HG03196 (cell line): ENCODE results near the gene TNFSF10.
A peak's percentile ranks its signal among the peaks of the same experiment; 100 is the strongest.
"Not testable (repeated sequence)": the region's sequence is repeated elsewhere in the genome, so short reads cannot be mapped to it uniquely, and the experiment has no call there.

Experiments
- ATAC-seq: cut with Tn5 transposase; IDR thresholded peaks from one replicate; pipeline ENCODE4 v1.9.1; 2021; ENCODE audit not compliant: unreplicated experiment

TNFSF10 gene

DNA sequence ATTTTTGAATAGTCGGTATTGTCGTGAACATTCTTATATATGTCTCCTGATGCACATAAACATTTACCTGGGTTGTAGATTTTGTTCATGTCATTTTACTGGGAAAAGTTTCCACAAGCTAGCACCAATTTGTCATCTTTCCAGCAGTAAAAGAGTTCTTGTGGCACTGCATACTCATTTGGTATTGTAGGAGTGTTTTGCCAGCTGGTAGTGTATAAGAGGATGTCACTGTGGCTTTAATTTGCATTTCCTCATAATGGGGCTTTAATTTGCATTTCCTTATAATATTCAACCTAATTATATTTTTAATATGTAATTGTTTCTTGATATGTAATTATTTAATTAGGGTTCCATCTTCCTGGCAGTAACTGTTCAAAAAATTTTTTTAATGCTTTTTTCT, 21.2 kb upstream of the TNFSF10 start:
- no peak for ATAC-seq

DNA sequence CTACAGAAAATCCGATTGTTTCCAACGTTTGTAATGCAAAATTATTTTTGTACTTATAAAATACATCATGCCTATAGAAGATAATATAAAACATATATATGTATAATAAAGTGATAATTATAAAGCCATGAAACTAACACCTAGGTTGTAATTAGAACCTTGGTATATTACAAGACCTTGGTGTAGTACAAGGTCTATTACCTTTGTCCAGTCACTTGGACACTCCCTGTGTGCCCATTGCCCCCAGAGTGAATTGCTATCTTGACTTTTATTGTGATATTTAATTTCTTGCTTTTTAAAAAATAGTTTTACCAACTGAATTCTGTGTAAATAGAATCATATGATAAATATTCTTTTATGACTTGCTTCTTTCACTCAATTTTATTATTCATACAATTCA, 20.7 kb upstream of the TNFSF10 start:
- ATAC-seq = no peak

DNA sequence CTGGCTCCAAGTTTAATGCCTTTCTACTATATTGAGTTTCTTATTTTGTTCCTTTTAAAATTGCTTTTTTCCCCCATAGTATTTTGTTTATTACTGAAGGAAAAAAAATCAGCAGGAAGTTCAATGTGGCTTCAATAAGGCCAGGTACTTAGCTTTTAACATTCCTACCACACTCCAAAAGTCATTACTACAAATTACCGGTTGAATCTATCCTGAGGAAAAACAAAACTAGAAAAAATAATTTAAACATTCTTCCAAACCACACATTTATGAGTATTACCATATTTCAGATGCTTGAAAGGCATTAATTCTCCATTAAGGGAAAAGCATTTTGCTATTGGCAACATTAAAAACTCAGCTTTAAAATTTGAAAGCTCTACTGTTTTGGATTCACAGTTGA, 20.2 kb upstream of the TNFSF10 start:
- ATAC-seq = no peak

DNA sequence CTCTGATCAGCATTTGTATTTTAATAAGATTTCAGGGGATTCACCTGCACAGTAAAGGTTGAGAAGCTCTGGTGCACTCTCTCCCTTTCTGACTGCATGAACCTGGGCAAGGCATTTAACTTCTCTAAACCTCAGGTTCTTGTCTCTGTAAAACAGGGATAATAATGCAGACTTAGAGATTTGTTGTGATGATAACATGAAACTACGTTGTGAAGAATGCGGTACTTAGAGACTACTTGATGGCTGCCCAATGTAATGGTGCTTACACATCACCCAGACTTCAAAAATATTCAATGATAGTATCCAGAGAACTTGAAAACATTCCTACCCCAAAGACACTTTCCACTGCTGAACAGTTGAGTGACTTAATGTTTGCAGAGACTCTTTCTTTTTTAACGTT, 19.8 kb upstream of the TNFSF10 start:
- no peak for ATAC-seq

DNA sequence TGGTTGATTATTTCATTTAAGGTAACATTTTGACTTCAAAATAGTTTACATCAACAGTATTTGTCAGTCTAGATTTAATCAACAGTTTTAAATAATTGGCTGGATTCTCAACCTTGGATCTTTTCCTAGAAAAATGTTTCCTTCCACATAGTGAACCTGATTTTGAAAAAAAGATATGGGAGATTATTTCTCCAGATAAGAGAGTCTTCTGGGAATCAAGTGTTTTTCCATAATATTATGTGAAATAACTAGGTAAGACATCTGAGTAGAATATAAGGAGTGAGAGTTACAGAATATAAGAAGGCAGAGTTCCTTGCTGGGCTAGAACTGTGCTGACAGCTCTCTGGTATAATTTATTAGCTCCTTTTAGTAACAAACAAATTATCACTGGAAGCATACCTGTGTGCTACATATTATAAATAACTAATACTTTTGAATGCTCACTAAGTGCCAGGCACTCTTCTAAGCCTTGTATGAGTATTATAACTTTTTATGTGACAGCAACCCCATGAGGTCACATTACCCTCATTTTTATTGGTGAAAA, 18.8 kb upstream of the TNFSF10 start:
- ATAC-seq = no peak

DNA sequence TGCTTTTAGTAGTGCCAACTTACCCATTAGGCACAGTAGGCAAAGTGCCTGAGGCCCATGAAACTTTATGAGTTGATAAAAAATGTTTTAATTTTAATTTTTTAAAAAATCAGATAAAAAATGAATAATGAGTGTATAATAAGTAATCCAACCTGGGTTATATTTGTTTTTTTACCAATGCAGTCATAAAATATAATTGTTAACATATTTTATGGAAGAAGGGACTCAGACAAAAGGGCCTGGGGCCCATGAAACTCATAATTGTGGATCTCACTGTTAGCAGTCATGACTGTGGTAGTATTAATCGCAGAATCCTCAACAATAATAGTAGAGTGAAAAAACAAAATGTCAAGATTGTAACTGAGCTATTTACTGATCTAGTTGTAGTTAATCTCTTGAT, 16.8 kb upstream of the TNFSF10 start:
- no peak for ATAC-seq

DNA sequence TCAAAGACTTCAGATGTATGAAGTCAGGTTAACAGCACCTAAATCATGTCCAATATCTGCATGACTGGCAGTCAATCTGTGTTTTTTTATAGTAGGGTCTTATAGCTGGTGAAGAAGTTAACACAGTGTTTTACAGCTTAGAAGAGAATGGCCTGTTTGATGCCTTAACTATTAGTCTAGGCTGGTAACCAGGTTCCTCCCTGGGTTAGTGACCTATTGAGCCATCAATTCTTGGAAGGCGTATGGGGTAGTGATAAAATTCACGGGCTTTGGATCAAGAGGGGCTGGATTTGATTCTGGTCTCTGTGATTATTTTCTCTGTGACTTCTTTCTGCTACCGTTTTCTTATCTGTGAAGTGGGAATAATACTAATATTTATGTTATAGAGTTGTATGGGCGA, 16.0 kb upstream of the TNFSF10 start:
- no peak for ATAC-seq

DNA sequence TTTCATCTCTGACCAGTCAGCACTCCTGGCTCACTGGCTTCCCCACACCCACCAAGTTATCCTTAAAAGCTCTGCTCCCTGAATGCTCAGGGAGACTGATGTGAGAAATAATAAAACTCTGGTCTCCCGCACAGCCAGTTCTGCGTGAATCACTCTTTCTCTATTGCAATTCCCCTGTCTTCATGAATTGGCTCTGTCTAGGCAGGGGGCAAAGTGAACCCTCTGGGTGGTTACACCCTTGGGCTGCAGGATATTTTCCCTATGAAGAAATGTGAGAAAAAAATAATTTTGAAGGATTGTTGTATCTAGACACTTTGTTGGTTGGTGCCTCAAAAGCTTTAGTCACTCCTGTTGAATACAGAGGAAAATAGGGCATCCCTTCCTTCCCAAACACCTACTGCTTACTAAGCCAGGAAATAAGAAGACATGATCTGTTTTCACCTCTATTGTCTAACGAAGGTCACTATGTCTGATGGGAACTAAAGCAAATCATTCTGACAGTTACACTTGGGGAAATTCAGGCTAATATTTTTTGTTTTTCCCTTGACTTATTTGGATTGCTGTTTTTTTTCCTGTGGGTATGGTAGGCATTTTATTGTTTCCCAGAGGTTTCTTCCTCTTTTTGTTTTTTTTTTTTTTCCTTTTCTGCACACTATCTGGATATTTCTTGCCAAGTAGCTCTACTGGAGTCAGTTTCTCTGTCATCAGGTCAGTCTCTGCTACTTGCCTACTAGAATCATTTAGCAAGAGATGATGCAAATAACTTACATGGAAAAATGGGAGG, 15.3 kb upstream of the TNFSF10 start:
- no peak for ATAC-seq

DNA sequence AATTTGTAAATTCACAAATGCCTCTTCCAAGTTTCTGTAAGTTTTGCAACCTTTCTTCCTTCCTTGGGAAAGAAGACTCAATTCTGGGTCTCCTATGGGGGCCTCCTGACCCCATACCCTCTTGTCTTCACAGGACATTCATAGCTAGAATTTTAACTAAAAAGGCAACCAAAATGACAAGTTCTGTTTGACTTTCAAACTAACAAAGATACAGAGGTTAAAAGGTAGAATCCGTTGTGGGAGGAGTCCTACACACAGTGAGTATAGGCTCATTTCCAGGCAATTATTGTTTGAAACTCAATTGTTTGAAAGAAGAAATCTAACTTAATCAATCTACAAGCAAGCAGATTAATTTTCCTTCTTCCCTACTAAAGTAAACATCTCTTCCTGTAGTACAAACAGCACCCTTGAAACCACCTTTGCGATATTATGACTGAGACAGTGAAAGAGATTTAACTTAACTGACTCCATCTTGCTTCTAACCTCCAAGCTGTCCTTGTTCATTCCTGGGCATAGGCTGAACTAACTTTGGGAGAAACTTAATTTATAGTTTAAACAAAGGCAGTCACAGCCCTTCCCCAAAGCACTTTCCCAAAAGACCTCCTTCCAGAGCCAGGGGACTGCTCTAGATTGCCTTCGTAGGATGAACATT, 14.4 kb upstream of the TNFSF10 start:
- no peak for ATAC-seq

DNA sequence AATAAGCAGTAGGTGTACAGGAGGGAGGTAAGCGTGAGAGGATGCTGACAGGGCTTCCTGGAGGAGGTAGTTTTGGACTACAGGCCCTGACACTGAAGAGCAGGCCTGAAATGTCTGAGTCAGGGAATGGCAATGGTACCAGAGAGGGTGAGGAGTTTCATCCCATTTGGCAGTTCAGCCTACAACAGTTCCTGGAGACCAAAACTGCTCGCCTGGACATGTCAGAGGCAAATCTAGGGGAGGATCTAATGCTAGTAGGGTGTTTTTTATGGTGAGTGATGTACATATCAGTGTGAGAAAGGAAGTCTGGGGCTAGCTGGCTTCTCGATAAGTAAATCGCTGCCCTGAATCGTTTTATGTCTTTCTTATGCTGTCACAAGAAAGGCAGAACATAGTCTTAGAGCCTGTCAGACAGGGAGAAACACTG, 13.8 kb upstream of the TNFSF10 start:
- no peak for ATAC-seq

DNA sequence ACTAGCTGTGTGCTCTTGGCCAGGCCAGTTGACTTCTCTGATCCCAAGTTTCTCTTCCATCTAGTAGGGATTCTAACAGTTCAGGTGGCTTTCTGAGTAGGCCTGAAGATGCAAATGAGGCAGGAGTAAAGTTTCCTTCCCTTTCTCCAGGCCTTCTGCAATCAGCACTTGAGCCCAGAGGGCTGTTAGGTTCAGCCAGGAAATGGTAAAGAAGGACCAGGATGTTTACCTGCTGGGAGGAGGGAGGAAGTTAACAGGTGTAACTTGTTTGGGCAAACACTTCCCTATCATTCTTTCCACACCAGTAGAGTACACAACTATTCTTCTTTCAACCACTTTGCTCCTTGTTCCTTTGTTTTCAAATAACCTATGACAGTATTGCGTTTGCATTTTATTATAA, 13.3 kb upstream of the TNFSF10 start:
- ATAC-seq = no peak

DNA sequence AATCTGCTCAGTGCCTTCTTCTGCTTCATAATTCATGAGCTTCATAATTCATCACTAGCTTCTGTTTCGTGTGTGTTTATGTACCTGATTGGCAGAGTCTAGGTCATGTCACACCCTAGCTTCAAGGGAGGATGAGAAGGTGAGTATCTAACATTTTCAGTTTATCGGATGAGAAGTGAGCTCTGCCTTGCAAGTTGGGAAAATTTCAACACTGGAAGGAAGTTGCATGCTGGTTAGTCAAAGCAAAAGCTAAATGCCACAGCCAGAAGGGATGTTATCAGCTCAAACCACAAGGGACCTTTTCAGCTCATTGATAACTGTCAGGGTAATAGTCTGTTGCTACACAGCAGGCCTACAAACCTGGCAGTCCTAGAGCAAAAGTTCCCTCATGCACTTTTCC, 7.3 kb upstream of the TNFSF10 start:
- ATAC-seq = no peak

DNA sequence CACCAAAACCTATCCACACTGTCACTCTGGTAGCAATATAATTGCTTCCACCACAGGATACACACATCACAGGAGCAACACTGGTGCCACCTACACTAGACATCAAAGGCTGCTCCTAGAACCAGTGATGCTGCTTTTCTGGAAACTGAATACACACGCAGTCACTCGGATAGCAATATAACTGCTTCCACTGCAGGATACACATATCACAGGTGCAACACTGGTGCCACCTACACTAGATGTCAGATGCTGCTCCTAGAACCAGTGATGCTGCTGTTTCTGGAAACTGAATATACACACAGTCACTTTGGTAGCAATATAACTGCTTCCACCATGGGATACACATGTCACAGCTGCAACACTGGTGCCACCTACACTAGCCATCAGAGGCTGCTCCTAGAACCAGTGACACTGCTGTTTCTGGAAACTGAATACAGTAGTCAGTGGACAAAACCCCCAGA, 6.9 kb upstream of the TNFSF10 start:
- no peak for ATAC-seq

DNA sequence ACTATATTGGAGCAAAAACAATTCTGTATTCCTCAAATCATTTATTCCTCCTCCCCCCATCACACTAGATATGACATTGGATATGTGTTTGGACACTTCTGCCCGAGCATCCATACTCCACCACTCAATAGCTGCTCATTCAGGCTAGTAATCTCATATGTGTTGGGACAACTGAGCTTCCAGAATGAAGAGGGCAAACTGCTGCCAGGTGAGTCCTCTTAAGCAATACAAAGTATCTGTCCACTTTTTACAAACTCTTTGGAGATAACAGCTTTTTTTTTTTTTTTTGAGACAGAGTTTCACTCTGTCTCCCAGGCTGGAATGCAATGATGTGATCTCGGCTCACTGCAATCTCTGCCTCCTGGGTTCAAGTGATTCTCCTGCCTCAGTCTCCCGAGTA, 5.4 kb upstream of the TNFSF10 start:
- no peak for ATAC-seq

DNA sequence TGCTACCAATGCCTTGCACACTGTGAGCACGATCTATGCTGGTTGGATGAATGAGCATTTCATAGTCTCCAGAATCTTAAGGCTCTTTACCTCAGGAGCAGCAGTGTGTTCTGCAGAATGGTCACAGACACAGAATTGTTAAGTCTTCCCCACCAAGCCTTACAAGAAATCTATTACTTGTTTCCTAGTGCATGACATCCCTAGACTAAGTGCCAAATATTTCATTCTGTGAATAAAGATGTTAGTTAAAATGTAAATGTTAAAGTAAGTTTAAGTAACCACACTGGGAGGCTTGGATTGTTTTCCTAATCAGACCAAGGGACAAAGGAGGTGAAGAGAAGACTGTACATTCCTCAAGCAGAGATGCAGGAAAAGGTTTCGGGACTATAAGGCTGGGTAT, 4.1 kb upstream of the TNFSF10 start:
- no peak for ATAC-seq

DNA sequence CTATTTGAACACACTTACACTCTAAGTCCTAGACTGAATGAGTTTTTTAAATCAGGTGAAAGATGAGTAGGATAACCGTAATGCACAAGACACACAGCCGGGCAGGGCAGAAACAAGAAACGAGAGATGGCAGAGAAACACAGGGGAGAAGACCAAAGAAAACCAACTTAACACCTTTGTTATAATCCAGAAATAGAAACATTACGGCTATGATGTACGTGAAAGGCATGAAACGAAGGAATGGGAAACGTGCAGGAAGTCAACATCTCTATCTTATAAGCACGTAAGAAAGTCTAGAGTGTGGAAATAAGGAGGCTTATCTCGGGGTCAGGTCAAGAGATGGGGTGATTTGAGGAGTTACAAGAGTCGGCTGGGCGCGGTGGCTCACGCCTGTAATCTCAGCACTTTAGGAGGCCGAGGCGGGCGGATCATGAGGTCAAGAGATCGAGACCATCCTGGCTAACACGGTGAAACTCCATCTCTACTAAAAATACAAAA, 1.9 kb upstream of the TNFSF10 start:
- no peak for ATAC-seq

DNA sequence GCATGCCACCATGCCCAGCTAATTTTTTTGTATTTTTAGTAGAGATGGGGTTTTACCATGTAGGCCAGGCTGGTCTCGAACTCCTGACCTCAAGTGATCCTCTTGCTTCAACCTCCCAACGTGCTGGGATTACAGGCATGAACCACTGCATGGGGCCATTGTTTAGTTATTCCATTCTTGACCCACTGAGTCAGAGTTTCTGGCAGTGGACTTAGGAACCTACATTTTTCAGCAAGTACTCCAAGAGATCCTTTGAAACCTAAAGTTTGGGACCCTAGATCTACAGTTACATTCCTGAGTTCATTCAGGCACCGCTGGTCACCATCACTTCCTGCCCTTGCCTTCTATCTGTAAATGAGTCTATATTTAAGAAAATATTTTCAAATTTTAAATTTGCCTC, 1.4 kb upstream of the TNFSF10 start:
- ATAC-seq = no peak

DNA sequence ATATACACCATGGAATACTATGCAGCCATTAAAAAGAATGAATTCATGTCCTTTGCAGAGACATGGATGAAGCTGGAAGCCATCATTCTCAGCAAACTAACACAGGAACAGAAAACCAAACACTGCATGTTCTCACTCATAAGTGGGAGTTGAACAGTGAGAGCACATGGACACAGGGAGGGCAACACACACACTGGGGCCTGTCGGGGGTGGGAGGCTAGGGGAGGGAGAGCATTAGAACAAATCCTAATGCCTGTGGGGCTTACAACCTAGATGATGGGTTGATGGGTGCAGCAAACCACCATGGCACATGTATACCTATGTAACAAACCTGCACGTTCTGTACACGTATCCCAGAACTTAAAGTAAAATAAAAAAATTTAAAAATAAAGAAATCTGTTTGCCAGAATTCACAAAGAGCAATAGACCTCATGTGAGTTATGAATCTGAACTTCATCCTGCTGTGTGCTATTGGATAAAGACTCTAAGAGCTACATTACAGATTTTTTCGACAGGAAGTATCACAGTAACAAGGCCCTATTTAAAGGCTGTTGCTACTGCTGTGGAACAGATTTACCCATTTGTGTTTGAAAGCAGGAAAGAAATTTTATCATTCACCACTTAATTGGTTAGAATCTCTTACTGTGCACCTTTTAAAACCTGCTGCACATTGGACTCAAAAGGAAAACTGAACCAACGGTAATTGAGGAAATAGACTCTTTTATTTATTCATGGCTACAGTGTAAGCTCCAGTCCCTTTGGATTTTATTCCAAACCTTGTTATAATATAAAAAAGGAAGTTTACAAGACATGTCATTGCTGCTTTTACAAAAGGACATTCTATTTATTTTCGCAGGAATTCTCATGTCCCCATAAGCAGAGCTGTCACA, 1.1 kb downstream of the TNFSF10 start:
- ATAC-seq = not testable (repeated sequence)

DNA sequence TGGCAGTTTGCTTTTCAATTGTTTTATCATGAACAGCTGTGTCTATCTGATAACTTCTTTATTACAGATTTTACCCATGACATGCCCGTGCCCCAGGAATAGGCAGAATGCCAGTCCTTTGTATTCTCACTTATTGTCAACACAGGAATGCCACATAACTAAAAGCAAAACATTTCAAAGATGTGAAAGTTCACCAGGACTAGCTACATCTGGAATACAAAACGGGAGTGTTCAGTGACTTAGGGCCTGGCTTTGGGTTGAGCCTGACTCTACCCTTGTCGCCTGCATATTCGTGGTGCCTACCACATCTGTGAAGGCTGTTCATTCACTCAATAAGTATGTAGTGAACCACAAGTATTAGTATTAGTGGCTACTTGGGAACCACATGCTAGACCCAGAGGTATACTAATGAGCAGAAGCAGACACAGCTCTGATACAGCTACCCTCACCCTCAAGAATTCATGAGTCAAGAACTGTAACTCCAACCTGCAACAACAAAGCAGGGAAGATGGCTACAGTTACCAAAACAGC, 2.9 kb downstream of the TNFSF10 start:
- ATAC-seq = peak; percentile 42

DNA sequence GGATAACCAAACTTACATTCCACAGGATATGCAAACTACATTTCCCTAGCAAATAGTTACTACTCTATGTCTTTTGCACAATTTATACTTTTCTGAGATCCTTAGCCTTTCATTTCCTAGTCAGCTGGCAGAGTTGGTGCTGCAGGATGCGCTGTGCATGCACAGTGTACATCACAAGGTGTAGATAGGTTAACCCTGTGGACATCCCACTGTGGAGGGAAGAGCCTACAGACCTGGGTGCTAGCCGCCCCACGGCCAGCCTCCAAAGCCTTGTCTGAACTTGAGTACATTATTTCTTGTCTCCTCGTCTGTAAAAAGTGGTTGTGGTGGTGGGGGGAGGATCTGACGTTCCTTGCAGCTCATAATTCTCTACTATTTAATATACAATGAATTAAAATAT, 3.5 kb downstream of the TNFSF10 start:
- ATAC-seq = no peak
